Endothelial cell (in vitro differentiated cells): ENCODE measurements around the gene KCNQ1. TPM values are rescaled to one million over a fixed set of nuclear protein-coding genes. Genes with fewer than 3 reads are reported as not detected.

Experiments used
- DNase-seq: peaks from one replicate; pipeline ENCODE4 v3.0.0; 2021; ENCODE audit warnings: low spot score
- H3K27ac Mint-ChIP-seq: one replicate; pipeline ENCODE4 v1.8.0; 2021; ENCODE audit warnings: mixed read lengths, inconsistent platforms; ENCODE audit not compliant: unreplicated experiment
- H3K27me3 Mint-ChIP-seq: one replicate; pipeline ENCODE4 v1.8.0; 2021; ENCODE audit warnings: mild to moderate bottlenecking, moderate library complexity, mixed read lengths, inconsistent platforms; ENCODE audit not compliant: unreplicated experiment
- H3K36me3 Mint-ChIP-seq: one replicate; pipeline ENCODE4 v1.8.0; 2021; ENCODE audit warnings: mild to moderate bottlenecking, low read depth, mixed read lengths, inconsistent platforms; ENCODE audit not compliant: unreplicated experiment
- H3K4me1 Mint-ChIP-seq: one replicate; pipeline ENCODE4 v1.8.0; 2021; ENCODE audit warnings: mild to moderate bottlenecking, mixed read lengths, inconsistent platforms; ENCODE audit not compliant: unreplicated experiment
- H3K4me3 Mint-ChIP-seq: one replicate; pipeline ENCODE4 v1.8.0; 2021; ENCODE audit warnings: mild to moderate bottlenecking, mixed read lengths, inconsistent platforms; ENCODE audit not compliant: unreplicated experiment
- H3K9me3 Mint-ChIP-seq: one replicate; pipeline ENCODE4 v1.8.0; 2021; ENCODE audit warnings: mixed read lengths, inconsistent platforms; ENCODE audit not compliant: unreplicated experiment
- total RNA-seq: library from RNA; stranded (reverse); fragmentation: NEBNext Ultra II Directional; extraction: Animal tissue kit (Norgen Biotek cat#: 25700); gene quantifications from one replicate; pipeline ENCODE4 v1.2.1, GENCODE V29; 2021; ENCODE audit not compliant: unreplicated experiment
- TF ChIP-seq, protein P1 (sequence below): fragments of 200-600 bp; sonication (generic); IDR thresholded peaks from one replicate; pipeline ENCODE4 v1.5.0; 2021; ENCODE audit warnings: antibody characterized with exemption; ENCODE audit not compliant: unreplicated experiment

The KCNQ1 gene
- total RNA-seq, 1 donor from 2014 or later, result 35.3 TPM

DNA sequence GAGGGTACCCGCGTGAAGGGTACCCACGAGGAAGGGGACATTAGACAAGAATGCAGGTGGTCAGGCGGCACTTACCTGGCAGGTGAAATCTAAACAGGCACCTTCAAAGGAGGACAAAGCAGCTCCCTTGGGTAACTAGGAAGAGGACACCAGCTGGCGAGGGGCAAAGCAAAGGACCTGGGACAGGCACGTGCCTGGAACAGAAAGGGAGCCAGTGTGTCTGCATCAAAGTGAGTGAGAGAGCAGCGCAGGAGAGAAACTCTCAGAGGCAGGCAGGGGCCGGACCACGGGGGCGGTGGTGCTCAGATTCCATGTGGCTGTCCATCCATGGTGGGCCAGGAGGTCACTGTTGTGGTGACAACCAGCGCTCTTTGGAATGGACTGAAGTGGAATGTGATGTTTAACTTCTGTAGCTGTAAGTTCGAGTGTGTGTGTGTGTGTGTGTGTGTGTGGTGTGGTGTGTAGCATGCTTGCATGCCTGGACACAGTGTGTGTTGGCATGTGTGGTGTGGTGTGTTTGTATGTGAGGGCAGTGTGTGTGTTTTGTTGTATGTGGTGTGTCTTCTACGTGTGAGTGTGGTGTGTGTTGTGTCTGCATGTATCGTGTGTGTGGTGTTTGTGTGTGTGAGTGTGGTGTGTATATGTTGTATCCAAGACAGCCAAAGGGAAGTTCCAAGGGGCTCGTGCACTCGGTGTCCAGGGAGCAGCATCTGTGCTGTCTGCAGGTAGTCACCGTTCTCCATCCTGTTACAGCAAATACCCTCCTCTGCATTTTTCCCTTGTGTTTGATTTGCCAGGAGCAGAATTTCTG, 354.3 kb downstream of the KCNQ1 start:
- Mint-ChIP-seq H3K4me1 (no peaks in the 10 kb centered on the region), H3K27ac (no peak overlapping the region), H3K36me3 (peaks cover 16% of the 10 kb centered on the region), H3K4me3 (peak overlapping the region; percentile 63), H3K9me3 (peaks cover 6% of the 10 kb centered on the region), H3K27me3 (peaks cover 18% of the 10 kb centered on the region)
- TF ChIP-seq, protein P1, sequence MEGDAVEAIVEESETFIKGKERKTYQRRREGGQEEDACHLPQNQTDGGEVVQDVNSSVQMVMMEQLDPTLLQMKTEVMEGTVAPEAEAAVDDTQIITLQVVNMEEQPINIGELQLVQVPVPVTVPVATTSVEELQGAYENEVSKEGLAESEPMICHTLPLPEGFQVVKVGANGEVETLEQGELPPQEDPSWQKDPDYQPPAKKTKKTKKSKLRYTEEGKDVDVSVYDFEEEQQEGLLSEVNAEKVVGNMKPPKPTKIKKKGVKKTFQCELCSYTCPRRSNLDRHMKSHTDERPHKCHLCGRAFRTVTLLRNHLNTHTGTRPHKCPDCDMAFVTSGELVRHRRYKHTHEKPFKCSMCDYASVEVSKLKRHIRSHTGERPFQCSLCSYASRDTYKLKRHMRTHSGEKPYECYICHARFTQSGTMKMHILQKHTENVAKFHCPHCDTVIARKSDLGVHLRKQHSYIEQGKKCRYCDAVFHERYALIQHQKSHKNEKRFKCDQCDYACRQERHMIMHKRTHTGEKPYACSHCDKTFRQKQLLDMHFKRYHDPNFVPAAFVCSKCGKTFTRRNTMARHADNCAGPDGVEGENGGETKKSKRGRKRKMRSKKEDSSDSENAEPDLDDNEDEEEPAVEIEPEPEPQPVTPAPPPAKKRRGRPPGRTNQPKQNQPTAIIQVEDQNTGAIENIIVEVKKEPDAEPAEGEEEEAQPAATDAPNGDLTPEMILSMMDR, result no peak
- no peak for DNase-seq

DNA sequence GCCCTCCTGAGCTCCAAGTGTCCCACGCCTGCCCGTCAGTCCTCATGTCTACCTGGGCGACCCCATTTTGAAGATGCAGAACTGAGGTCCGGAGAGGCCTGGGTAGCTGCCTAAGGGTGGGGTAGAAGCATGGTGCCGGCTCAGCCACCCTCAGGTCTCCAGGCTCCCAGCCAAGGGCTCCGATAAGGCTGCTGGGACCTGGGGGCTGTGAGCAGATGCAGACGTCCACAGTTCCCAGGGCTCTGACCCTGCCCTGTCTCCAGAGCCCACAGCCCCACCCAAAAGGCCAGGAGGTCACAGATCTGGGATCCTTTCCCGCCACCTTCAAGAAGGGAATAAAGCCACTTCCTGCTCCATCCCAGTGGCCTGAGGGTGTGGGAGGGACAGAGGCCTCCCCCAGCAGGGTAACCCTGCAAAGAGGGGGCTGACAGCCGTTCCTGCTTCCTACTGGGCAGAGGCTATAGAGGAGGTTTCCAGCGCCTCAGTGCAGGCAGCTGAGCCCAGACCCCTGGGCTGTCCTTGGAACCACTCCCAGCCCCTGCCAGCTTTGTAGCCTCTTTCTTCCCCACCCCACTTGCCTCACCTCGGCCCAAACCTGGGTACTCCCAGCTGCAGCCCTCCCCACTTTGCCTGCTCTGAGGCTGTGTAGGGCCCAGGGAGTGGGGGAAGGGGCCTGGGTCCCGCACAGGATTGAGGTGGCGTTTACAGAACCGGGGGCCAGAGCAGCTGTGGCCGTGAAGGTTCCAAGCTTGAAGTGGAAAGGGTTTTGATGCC, 355.3 kb downstream of the KCNQ1 start:
- peaks cover 6% of the 10 kb centered on the region for H3K9me3 Mint-ChIP-seq
- H3K4me1 Mint-ChIP-seq, result peaks cover 8% of the 10 kb centered on the region
- no peak for DNase-seq
- TF ChIP-seq, protein P1, result no peak
- H3K4me3 Mint-ChIP-seq, result no peak overlapping the region
- peaks cover 16% of the 10 kb centered on the region for H3K27me3 Mint-ChIP-seq
- peaks cover 16% of the 10 kb centered on the region for H3K36me3 Mint-ChIP-seq
- no peak overlapping the region for H3K27ac Mint-ChIP-seq

DNA sequence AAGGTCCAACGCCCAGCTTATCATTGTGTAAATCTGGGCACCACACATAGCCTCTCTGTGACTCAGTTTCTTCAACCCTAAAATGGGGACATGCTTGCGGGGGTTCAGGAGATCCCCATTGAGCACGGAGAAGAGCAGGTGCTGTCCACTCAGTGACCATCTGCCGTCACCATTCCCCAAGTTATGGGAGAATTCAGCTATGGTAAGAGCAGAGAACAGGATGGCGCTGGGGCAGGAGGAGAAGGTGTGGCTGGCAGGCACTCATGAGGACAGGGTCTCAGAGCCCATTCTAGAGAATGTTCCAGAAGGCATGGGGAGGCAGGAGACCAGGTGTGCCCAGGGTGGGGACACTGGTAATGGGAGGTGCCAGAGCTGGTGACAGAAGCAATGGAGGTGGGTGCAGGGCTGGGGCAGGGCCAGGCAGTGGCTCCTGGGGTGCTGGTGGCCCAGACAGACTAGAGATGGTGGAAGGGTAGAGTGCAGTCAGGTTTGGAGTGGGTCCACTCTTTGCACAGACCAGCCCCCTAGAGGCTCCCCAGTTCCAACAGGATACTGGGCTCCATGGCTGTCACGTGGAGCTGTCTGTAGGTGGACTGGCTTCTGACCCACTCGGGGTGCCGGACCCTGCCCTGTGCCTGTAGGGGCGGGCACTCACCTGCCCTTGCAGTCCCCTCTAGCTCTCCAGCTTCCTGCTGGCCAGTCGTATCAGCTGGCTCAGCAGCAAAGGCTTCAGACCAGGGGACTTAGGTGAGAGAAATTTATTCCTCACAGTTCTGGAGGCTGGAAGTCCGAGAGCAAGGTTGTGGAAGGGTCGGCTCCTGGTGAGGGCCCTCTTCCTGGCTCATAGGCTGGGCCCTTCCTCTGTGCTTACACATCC, 356.1 kb downstream of the KCNQ1 start:
- Mint-ChIP-seq H3K36me3 (peaks cover 16% of the 10 kb centered on the region), H3K4me1 (peaks cover 17% of the 10 kb centered on the region), H3K9me3 (peaks cover 6% of the 10 kb centered on the region), H3K27ac (no peak overlapping the region), H3K27me3 (peaks cover 13% of the 10 kb centered on the region), H3K4me3 (no peak overlapping the region)
- DNase-seq, result no peak
- TF ChIP-seq, protein P1, result no peak

DNA sequence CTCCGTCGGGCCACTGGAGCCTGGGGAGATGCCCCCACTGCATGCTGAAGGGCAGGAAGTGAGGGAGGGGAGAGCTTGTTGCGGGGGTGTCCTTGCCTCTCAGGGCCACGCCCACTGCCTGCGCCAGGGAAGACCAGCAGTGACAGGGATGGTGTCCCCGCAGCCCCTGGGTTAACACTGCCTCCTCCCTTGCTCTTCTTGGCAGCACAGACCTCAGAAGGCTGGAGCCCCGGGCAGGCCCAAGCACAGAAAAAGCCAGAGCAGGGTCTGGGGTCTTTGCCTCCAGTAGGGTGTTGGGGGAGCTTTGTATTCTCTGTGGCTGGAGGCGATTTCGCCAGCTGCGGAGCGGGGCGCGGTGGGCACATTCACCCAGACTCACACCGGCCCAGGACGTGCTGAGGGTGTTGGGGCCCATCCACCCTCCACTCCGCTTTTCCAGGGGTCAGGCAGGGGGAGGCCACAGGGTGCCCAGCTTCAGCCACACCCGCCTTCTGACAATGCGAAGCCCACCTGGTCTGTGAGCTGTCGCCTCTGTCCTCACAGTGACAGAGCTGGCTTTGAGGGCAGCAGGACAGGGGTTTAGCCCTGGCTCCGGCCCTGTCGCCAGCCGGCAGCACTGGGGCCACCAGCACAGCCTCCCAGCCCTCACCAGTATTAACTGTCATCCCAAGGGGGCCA, 357.0 kb downstream of the KCNQ1 start:
- no peak for DNase-seq
- H3K9me3 Mint-ChIP-seq, result peaks cover 6% of the 10 kb centered on the region
- H3K4me3 Mint-ChIP-seq, result no peak overlapping the region
- peaks cover 9% of the 10 kb centered on the region for H3K27me3 Mint-ChIP-seq
- H3K27ac Mint-ChIP-seq, result no peak overlapping the region
- peaks cover 19% of the 10 kb centered on the region for H3K4me1 Mint-ChIP-seq
- H3K36me3 Mint-ChIP-seq, result peaks cover 16% of the 10 kb centered on the region
- TF ChIP-seq, protein P1, result no peak
